Body of pancreas (tissue), 4 donors: ENCODE data around the gene KLF7.

ENCODE experiments used
- POLR2A ChIP-seq, 3 donors: fragments of 450-650 bp; IDR thresholded peaks; one replicate each; pipeline ENCODE4 v1.6.1; 2016; ENCODE audit warnings: antibody characterized with exemption in 3 of 3, mild to moderate bottlenecking in 2 of 3
- TF ChIP-seq, protein P1 (sequence below), 7 experiments: fragments of 450-650 bp in 4 of 7; fragments of 200-600 bp in 3 of 7; sonication (generic) in 3 of 7; IDR thresholded peaks; one replicate each; pipeline ENCODE4 v1.5.1; 2016 to 2019; ENCODE audit warnings: antibody characterized with exemption in 7 of 7

DNA sequence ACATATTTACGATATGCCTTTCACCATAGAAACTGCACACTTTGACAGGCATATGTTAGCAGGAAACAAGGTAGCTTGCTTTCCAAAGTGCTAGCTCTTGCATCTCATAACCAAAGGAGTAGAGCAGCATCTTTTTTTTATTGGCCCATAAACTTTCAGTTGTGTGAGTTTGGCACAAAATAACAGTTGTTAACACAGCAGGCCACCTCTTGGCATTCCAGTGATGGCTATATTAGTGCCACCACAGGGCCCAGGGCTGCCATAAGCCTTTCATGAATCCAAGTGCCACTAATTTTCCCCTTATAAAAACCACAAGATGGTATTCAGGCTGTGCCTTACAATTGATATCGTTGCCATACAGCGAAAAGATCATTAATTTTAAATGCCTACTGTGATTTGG, 40.3 kb upstream of the KLF7 start:
- TF ChIP-seq, protein P1, sequence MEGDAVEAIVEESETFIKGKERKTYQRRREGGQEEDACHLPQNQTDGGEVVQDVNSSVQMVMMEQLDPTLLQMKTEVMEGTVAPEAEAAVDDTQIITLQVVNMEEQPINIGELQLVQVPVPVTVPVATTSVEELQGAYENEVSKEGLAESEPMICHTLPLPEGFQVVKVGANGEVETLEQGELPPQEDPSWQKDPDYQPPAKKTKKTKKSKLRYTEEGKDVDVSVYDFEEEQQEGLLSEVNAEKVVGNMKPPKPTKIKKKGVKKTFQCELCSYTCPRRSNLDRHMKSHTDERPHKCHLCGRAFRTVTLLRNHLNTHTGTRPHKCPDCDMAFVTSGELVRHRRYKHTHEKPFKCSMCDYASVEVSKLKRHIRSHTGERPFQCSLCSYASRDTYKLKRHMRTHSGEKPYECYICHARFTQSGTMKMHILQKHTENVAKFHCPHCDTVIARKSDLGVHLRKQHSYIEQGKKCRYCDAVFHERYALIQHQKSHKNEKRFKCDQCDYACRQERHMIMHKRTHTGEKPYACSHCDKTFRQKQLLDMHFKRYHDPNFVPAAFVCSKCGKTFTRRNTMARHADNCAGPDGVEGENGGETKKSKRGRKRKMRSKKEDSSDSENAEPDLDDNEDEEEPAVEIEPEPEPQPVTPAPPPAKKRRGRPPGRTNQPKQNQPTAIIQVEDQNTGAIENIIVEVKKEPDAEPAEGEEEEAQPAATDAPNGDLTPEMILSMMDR (IDR thresholded peaks at IDR 0.05), result no peak
- no peak for TF ChIP-seq POLR2A (IDR thresholded peaks at IDR 0.05)
